HG03066 (cell line): ENCODE measurements around the gene TMED8.

Source experiments
- ATAC-seq: cut with Tn5 transposase; IDR thresholded peaks from one replicate; pipeline ENCODE4 v1.9.1; 2021; ENCODE audit warnings: low read depth; ENCODE audit not compliant: unreplicated experiment

Gene TMED8

GRCh38 chr14:77302926-77303325 is 74.0 kb downstream of the TMED8 start:
- no peak for ATAC-seq

DNA sequence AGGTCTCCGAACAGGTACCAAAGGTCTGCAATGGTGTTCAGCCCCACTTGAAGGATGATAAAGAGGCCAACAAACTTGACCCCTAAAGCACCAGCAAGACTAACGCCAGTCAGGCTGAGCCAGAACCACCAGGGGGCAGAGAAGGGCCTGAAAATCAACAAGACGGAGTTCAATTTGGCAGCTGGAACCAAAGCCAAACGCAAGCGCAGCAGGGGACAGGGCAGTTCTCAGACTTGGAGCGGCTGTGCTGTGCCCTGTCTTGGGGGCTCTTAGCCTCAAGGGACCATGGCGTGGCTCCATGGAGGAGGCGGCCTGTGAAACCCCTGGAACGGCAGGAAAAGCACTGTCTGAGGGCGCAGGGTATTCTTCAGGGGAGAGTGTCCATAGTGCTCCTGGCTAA is 75.8 kb downstream of the TMED8 start:
- no peak for ATAC-seq

DNA sequence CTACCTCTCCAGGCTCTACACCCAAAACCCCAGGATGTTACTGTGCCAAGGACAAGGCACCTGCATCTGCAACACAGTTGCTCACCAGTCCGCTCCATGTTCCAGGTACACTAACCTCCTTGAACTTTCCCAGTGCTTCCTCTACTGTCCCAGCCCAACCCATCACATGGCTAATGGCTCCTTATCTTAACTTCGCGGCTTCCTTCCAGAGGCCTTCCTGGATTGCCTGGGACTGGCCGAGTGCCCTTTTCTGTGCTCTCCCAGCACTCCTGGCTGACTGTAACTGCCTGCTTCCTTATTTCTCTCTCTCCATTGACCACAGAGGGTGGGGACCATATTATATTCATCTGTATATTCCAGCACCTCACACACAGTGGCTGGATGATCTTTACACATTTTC is 77.1 kb downstream of the TMED8 start:
- ATAC-seq = no peak

DNA sequence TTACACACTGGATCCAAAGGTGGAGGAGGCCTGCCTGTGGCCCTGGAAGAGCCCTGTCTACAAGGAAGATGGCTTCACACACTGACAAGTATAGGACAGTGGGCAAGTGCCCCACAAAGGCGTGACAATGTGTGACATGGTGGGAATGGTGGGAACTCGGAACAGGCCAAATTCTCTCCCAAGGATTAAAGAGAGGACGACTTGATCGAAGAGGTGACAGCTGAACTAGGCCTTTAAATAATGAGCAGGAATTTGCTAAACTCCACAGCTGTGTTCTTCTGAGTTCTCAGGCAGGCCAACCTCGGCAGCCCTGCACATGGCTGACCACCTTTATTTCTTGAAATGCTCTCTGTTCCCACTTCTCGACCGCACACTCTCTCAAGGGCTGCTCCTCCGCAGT is 80.0 kb downstream of the TMED8 start:
- ATAC-seq = no peak

- no peak for ATAC-seq
These were observed 80.7 kb downstream of the TMED8 start for GRCh38 chr14:77296155-77296554.

DNA sequence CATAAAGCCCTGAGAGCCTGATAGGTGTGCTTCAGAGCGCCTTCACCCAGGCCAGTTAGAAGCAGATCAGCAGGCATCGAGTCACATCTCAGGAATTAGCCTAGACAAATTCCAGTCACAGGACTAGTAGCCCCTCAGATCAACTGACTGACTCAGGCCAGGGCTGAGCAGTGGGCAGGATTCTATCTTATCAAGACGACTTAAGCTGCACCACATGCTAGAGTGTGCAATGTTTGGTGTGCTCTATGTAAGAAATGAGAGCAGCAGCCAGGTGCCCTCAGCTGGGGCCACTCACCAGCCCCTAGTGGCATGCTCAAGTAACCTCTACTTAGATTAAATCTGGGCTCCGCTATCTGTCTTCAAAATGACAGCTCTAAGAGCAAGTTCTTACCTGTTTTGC is 86.2 kb downstream of the TMED8 start:
- ATAC-seq = no peak

DNA sequence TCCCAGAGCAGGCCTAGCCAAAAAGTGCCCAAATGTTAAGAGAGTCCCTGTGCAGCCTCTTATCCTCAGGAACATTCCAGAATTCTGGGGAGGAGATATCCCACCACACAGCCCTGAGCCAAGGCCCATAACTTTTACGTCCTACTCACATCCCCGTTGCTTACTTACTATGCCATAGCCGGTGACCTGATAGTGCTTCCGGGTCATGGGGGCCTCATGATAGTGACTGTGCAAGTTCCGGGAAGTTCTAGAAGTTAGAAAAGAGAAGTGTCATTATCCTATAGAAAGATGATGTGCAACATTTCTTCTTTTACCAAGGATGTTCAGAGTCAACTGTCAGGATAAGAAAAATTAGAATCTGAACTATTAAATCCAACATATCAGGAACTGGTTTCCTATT is 90.3 kb downstream of the TMED8 start:
- ATAC-seq = no peak
